ENCODE data around the gene METTL16.

METTL16 gene

DNA sequence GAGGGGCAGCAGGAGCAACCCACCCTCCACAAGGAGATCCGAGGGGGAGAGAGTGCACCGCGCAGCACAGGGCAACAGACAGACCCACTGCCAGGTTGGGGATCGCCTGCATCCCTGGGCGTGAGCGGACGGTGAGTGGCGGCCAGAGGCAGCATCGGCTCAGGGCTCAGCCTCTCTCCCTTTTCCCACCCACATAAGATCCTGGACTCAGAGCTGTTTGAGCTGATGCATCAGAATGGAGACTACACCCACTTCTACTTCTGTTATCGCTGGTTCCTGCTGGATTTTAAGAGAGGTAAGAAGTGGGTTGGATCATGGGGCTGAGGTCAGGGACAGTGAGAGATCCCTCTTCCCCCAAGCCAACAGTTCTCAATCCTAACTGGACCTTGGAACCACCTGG is 134.0 kb downstream of the METTL16 start:
- DNase-seq = no peak

DNA sequence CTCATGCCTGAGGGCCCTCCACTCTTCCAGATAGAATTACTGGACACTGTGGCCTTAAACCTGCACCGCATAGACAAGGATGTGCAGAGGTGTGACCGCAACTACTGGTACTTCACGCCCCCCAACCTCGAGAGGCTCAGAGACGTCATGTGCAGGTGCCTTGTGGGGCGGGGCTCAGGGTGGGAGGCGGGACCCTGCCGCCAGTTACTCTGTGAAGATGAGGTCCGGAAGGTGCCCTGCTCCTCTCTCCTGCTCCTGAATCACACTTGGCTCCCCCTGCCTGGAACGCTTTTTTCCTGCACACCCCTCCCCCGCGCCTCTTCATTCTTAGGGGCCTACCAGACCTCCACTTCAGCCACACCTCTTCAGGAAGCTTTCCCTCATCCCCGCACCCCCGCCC is 135.6 kb downstream of the METTL16 start:
- DNase-seq = no peak

DNA sequence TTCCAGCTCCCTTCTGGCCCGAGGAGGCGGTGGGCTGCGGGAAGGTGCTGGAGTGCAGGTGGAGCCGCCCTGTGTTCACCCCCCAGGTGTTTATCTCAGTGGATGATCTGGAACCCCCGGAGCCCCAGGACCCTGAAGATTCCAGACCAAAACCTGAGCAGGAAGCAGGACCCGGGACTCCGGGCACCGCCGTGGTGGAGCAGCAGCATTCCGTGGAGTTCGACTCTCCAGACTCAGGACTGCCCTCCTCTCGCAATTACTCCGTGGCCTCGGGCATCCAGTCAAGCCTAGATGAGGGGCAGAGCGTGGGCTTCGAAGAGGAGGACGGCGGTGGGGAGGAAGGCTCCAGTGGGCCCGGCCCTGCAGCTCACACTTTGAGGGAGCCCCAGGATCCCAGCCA is 136.3 kb downstream of the METTL16 start:
- DNase-seq = no peak

DNA sequence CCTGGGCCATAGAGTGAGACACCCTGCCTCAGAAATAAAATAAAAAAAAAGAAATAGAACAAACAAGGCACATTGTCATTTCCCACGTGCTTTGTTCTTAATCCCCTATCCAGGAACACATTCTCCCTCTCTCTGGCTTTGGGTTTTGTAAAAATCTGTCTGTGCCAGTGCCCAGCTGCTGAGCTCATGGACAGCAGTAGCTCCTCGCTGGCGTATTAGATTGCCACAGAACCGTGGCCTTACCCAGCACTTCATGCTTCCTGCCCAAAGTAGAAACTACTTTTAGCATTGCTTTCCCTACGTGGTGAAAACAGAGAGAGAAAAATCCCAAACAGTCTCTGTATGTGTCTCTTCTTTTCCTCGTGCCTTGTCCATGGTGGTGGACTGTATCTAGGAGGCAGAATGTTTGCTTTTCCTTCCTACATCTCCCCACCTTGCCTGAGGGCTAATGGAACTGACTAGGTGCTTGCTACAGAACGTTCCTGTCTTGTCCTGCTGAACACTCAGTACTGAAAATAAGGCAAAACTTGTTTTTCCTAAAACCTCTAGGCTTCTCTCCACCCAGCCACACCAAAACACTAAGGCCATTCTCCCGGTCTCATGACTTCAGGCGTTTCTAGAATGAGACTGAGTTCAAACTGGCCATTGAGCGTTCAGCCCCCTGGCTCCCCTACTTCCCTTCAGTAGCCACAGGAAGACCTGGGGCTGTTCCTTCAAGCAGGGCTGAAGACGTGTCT is 137.0 kb downstream of the METTL16 start:
- no peak for DNase-seq

DNA sequence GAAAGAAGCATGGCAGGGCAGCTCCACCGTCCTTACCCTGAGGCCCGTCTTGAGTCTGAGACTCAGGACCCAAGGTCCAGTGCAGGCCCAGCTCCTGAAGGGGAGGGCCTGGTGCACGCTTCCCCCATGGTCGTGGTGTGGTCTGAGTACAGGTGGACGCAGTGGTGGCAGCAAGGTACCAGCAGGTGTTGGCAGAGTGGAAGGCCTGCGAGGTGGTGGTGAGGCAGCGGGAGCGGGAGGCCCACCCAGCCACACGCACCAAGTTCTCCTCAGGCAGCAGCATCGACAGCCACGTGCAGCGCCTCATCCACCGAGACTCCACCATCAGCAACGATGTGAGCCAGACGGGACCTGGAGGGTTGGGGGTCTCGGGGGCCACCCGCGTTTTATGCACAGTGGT is 138.5 kb downstream of the METTL16 start:
- no peak for DNase-seq

DNA sequence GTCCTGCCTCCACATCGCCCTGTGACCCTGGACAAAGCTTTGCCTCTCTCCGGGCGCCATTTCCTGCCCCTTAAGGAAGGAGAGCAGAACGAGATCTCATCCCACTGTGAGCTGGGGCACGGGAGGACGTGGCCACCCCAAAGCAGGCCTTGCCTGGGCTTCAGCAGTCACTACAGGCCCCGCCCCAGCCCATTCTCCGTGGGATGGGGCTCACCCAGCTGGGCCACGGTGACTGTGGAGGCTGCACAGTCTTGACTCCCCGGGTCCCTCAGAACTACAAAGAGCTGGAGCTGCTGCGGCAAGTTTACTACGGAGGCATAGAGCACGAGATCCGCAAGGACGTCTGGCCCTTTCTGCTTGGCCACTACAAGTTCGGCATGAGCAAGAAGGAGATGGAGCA is 139.0 kb downstream of the METTL16 start:
- no peak for DNase-seq

DNA sequence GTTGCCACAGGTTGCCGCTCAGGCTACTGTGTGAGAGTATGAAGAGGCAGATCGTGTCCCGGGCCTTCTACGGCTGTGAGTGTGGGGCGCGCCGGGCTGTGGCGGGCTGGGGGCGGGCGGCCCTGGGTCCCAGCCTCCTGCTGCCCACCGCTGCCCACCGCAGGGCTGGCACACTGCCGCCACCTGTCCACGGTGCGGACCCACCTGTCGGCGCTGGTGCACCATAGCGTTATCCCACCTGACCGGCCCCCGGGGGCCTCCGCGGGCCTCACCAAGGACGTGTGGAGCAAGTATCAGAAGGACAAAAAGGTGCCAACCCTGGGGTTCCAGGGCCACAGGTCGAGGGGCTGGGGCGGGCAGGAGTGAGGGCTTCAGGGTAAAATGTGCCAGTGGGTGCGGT is 139.5 kb downstream of the METTL16 start:
- DNase-seq = no peak

DNA sequence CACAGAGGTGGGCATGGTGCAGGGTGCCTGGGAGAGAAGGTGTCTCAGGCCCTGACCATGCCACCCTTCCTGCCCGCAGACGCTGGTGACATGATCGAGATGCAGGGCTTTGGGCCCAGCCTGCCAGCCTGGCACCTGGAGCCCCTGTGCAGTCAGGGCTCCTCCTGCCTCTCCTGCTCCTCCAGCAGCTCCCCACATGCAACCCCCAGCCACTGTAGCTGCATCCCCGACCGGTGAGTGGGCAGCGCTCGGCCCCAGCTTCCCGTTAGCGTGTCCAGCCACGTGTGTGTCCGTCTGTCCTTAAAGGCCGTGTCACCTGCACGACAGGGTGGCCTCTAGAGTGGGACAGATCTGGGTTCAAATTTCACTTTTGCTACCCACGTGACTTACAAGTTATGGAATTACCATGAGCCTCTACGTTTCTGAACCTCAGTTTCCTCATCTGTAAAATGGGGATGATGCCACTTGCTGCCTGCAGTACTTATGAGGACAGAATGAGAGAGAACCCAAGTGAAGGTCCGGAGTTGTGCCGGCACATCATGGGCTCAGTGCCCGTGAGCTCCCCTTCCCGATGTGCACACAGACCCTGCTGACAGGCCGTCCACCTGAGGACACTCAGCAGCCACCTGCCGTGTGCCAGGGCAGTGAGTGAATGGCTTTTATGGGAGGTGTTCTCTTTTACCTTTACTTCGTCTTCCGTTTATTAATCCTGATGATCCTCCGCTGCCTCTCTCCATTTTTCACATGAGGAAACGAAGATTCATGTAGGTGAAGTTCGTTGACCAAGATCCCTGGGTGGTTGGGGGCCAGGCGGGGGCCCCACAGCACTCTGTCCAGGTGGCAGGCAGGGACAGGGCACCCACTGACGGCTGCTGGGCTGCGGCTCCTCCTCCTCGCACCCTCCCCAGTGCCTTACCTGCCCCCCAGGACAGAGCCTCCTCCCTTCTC is 140.2 kb downstream of the METTL16 start:
- no peak for DNase-seq

DNA sequence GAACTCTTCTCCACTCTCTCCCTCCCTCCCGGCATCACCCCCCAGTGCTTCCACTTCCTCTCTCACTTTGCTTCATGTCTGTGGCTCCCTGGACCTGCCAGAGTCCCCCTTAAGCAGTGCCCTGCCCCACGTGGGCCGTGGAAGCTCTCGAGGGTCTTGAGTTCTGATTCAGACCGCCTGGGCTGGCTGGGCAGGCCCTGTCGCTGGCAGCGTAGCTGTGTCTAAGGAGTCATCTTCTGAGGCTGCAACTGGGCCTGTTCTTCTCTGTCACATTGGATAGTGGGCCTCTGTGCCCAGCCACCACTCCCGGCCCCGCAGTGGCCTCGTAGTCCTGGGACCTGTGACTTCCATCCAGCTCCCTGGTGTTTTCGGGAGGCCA is 141.5 kb downstream of the METTL16 start:
- DNase-seq = no peak

DNA sequence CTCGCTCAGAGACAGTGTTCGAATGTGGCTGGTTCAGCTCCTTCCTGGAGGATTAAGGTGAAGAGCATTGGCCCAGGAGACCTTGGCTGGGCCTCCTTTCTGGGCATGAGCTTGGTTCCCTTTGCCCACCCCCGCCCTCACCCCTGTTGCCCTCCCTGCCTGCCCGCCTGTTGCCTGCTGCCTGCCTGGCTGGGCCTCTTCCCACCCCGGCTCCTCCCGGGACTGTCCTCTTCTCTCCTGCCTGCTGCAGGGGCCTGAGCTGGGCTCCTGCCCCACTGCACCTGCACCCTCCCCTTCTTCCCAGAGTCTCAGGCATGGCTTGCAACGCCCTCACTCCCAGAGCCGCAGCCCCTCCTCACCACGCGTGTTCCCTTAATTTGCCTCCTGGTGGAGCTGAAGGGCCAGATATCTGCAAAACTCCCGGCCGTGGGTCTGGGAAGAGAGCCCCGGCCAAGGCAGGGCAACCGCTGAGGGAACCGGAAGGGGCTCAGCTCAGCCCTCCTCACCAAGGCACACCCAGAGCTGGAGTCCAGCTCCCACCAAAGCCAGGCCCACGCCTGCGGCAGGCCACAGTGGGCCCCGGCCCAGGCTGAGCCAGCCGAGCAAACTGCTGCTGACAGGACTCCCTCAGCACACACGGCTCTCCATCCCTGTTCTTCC is 142.0 kb downstream of the METTL16 start:
- DNase-seq = no peak

DNA sequence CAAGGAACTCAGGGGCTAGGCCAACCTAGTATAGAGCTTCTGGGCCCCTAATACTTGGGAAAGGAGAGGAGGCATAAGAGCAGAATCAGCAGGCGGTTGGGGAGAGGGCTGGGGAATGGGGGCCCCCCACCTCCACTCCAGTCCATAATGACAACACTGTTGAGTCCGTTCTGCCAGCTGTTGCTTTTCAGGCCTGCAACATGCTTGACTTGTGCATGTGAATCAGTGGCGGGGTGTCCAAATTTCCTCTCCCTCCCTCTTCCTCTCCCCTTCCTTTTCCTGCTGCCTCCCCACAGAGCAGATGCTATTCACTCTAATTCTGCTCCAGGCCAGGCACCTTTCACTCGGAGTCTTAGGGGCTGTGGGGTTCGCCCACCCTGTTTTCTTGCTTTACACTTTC is 142.6 kb downstream of the METTL16 start:
- no peak for DNase-seq

DNA sequence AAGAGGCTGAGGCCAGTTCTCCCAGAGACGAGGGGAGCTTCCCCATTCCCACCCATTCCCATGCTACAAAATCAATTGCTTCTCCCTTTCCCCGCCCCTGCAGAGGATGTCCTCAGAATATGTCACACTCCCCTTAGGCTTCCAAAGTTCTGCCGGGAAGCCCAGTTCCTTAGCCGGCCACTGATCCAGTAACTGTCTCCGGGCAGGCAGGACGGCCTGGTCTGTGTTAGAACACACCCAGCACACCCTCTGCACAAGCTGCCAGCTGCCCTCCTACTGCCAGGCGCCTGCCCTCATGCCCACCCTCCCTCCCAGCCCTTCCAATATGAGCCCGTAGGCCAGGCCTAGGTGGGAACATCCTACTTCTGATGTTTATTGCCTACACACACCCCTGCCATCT is 143.3 kb downstream of the METTL16 start:
- no peak for DNase-seq

DNA sequence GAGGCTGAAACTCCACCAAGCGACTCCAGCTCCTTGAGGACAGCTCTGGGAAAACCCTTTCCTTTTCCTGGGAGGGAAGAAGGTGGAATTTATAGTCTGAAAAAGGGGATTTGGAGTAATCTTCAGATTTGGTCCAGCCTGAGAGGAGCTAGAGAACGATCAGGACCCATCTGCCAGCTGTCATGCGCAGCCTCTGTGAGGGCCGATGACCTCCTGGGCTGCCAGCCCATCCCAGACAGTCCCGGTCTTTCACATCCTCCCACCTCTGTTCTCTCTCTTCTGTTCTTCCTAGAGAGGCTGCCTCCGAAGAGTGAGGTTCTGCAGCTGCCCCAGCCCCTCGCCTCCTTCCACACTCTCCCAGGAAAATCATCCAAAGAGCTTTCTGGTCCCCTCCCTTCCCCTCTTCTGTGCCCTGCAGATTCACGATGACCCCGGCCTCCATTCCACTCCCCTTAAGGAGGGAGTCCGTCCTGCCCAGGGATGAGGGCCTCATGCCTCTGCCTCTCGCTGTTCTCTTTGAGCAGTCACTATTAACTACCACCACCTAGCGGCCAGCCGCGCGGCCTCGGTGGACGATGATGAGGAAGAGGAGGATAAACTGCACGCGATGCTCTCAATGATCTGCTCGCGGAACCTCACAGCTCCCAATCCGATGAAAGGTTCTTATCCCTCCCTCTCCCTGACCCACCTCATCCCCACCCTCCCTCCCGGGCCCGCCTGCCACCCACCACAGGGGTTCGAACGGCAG is 144.8 kb downstream of the METTL16 start:
- DNase-seq = no peak
